ENCODE data around the gene SCG3. TPM values are rescaled to one million over a fixed set of nuclear protein-coding genes. Genes with fewer than 3 reads are reported as not detected.

The SCG3 gene
- polyA plus RNA-seq, 1 of the 3 experiments (the other 2 are of a cell fraction): 0.16 TPM

DNA sequence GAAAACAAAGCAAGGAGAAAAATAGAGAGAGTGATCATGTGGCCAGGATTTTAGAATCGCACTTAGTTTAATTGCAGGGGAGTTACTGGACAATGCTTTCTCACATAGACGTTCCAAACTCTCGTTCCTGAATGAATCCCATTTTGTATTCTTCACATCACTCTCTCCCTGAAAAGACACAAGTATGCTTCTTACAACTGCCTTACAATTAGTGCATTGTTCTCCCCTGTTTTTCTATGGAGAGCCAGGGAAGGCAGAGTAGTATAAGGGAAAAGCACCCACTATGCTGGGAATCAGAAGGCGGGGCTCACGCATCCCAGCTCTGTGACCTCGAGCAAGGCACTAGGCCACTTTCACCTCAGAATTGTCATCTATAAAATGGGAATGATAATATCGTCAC, 84.4 kb downstream of the SCG3 start:
- TF ChIP-seq TEAD4 (IDR thresholded peaks at IDR 0.05; ENCODE audit: borderline replicate concordance, insufficient read depth) (no peak), JUND (IDR thresholded peaks at IDR 0.05) (no peak), ELF1 (IDR thresholded peaks at IDR 0.05) (no peak), GABPA (IDR thresholded peaks at IDR 0.05; ENCODE audit: low read depth) (no peak), YY1 (IDR thresholded peaks at IDR 0.05; ENCODE audit: low read depth) (no peak), FOXJ3 (CRISPR knock-in tag; IDR thresholded peaks at IDR 0.05) (no peak), GATA2 (CRISPR knock-in tag; IDR thresholded peaks at IDR 0.05) (no peak), EP300 (IDR thresholded peaks at IDR 0.05; ENCODE audit: borderline replicate concordance in 1 of 2, low read depth in 1 of 2, low read length in 1 of 2) (no peak), EZH2phosphoT487 (IDR thresholded peaks at IDR 0.05; ENCODE audit: borderline replicate concordance, low read depth) (no peak), PBX3 (IDR thresholded peaks at IDR 0.05) (no peak), USF1 (IDR thresholded peaks at IDR 0.05; ENCODE audit: borderline replicate concordance, low read depth) (no peak), RCOR1 (IDR thresholded peaks at IDR 0.05; ENCODE audit: low read length) (no peak), NRF1 (IDR thresholded peaks at IDR 0.05; ENCODE audit: low read depth, low read length) (no peak)
- TF ChIP-seq, protein P1, sequence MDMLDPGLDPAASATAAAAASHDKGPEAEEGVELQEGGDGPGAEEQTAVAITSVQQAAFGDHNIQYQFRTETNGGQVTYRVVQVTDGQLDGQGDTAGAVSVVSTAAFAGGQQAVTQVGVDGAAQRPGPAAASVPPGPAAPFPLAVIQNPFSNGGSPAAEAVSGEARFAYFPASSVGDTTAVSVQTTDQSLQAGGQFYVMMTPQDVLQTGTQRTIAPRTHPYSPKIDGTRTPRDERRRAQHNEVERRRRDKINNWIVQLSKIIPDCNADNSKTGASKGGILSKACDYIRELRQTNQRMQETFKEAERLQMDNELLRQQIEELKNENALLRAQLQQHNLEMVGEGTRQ (IDR thresholded peaks at IDR 0.05; ENCODE audit: borderline replicate concordance, low read depth, low read length): no peak
- TF ChIP-seq, protein P2, sequence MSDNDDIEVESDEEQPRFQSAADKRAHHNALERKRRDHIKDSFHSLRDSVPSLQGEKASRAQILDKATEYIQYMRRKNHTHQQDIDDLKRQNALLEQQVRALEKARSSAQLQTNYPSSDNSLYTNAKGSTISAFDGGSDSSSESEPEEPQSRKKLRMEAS (IDR thresholded peaks at IDR 0.05; ENCODE audit: low read depth): no peak
- H3K9me3 ChIP-seq: no peaks in the 10 kb centered on the region
- H2AFZ ChIP-seq (ENCODE audit: low read depth): no peak overlapping the region
- ChIA-PET POLR2A (no interaction called here), CTCF (interaction anchor here (1.2 to 2.2 kb wide), 3 partner anchors 10 to 116 kb away, joined by 7 to 15 read pairs (median 8); no protein-coding TSS in a partner anchor)
- no peak overlapping the region for H3K9ac ChIP-seq
- H3K27me3 ChIP-seq (ENCODE audit: insufficient read depth): no peaks in the 10 kb centered on the region
- H3K79me2 ChIP-seq (ENCODE audit: insufficient read depth): 0 out of 2 replicates have a peak, but pooled peaks cover 11% of the 10 kb centered on the region
- WGBS (ENCODE audit: low lambda C conversion rate): 93% methylated on average over 7 of the region's 7 CpGs
- H3K36me3 ChIP-seq (replicated peaks in 1 of 2; ENCODE audit: control insufficient read depth in 1 of 2, insufficient read depth in 2 of 2, low read length in 1 of 2): peaks cover 10 to 13% of the 10 kb centered on the region in 2 experiments
- no peaks in the 10 kb centered on the region for H3K9me2 ChIP-seq
- H4K20me1 ChIP-seq (ENCODE audit: insufficient read depth): no peaks in the 10 kb centered on the region
- H3K27ac ChIP-seq (ENCODE audit: low read depth in 2 of 2, low read length in 1 of 2): no peak overlapping the region
- no peak for DNase-seq
- H3F3A ChIP-seq (replicated peaks; ENCODE audit: insufficient read depth): no peaks in the 10 kb centered on the region
- H3K4me2 ChIP-seq: no peak overlapping the region
- H3K4me1 ChIP-seq (ENCODE audit: control insufficient read depth in 1 of 2, insufficient read depth in 2 of 2, low read depth in 1 of 2, low read length in 1 of 2): no peaks in the 10 kb centered on the region; a peak in 1 of 4 replicates
- no peak overlapping the region for H3K4me3 ChIP-seq (ENCODE audit: low read depth in 2 of 2, low read length in 1 of 2)

GRCh38 chr15:51766341-51766740, 85.0 kb downstream of the SCG3 start:
- H3K9me2 ChIP-seq: no peaks in the 10 kb centered on the region
- H3F3A ChIP-seq (replicated peaks; ENCODE audit: insufficient read depth): no peaks in the 10 kb centered on the region
- H3K36me3 ChIP-seq (replicated peaks in 1 of 2; ENCODE audit: control insufficient read depth in 1 of 2, insufficient read depth in 2 of 2, low read length in 1 of 2): peaks cover 10 to 13% of the 10 kb centered on the region in 2 experiments
- no peak overlapping the region for H2AFZ ChIP-seq (ENCODE audit: low read depth)
- H3K79me2 ChIP-seq (ENCODE audit: insufficient read depth): 0 out of 2 replicates have a peak, but pooled peaks cover 11% of the 10 kb centered on the region
- WGBS (ENCODE audit: low lambda C conversion rate): 80% methylated on average over 1 of the region's 1 CpG
- H3K4me1 ChIP-seq (ENCODE audit: control insufficient read depth in 1 of 2, insufficient read depth in 2 of 2, low read depth in 1 of 2, low read length in 1 of 2): no peaks in the 10 kb centered on the region; a peak in 1 of 4 replicates
- H3K4me2 ChIP-seq: no peak overlapping the region
- ChIA-PET CTCF (interaction anchor here (1.2 to 2.1 kb wide), 2 partner anchors 10 to 116 kb away, joined by 7 to 8 read pairs; no protein-coding TSS in a partner anchor), POLR2A (no interaction called here)
- DNase-seq: no peak
- no peaks in the 10 kb centered on the region for H3K9me3 ChIP-seq
- no peak overlapping the region for H3K27ac ChIP-seq (ENCODE audit: low read depth in 2 of 2, low read length in 1 of 2)
- H3K9ac ChIP-seq: no peak overlapping the region
- no peaks in the 10 kb centered on the region for H3K27me3 ChIP-seq (ENCODE audit: insufficient read depth)
- TF ChIP-seq MEF2A (IDR thresholded peaks at IDR 0.05; ENCODE audit: borderline replicate concordance, low read depth) (no peak), RFX5 (IDR thresholded peaks at IDR 0.05; ENCODE audit: low read length) (no peak), RXRA (IDR thresholded peaks at IDR 0.05; ENCODE audit: borderline replicate concordance, low read depth) (no peak), FOSL2 (IDR thresholded peaks at IDR 0.05; ENCODE audit: borderline replicate concordance, low read depth) (no peak), NFIC (IDR thresholded peaks at IDR 0.05; ENCODE audit: borderline replicate concordance) (no peak), RAD21 (IDR thresholded peaks at IDR 0.05; ENCODE audit: low read length) (no peak), GABPA (IDR thresholded peaks at IDR 0.05; ENCODE audit: low read depth) (no peak), GATA2 (CRISPR knock-in tag; IDR thresholded peaks at IDR 0.05) (no peak), USF1 (IDR thresholded peaks at IDR 0.05; ENCODE audit: borderline replicate concordance, low read depth) (no peak), EZH2phosphoT487 (IDR thresholded peaks at IDR 0.05; ENCODE audit: borderline replicate concordance, low read depth) (no peak), PBX3 (IDR thresholded peaks at IDR 0.05) (no peak), NRF1 (IDR thresholded peaks at IDR 0.05; ENCODE audit: low read depth, low read length) (no peak), TCF12 (IDR thresholded peaks at IDR 0.05) (no peak), EP300 (IDR thresholded peaks at IDR 0.05; ENCODE audit: borderline replicate concordance in 1 of 2, low read depth in 1 of 2, low read length in 1 of 2) (no peak), JUND (IDR thresholded peaks at IDR 0.05) (no peak)
- TF ChIP-seq, protein P2 (IDR thresholded peaks at IDR 0.05; ENCODE audit: low read depth): no peak
- no peak overlapping the region for H3K4me3 ChIP-seq (ENCODE audit: low read depth in 2 of 2, low read length in 1 of 2)
- no peaks in the 10 kb centered on the region for H4K20me1 ChIP-seq (ENCODE audit: insufficient read depth)
